Transverse colon (tissue), 4 donors: ENCODE results near the gene TMEM130.

Source experiments
- CTCF ChIP-seq, 5 experiments: fragments of 200-600 bp in 3 of 5; fragments of 450-650 bp in 2 of 5; sonication (generic) in 3 of 5; IDR thresholded peaks; 1 replicate in 2 of 5; 2 replicates in 3 of 5; pipeline ENCODE4 v1.5.1; 2016 to 2017; ENCODE audit warnings: antibody characterized with exemption in 5 of 5, inconsistent platforms in 3 of 5, mild to moderate bottlenecking in 2 of 5, moderate library complexity in 1 of 5
- POLR2A ChIP-seq: fragments of 450-650 bp; IDR thresholded peaks from one replicate; pipeline ENCODE4 v1.6.1; 2016; ENCODE audit warnings: antibody characterized with exemption, mild to moderate bottlenecking, moderate library complexity
- POLR2AphosphoS5 ChIP-seq, 3 donors: sonication (generic); formaldehyde crosslinking; IDR thresholded peaks; one replicate each; pipeline ENCODE4 v1.6.1; 2016; ENCODE audit warnings: antibody characterized with exemption in 3 of 3

GRCh38 chr7:98797150-98797549 is 72.7 kb downstream of the TMEM130 start:
- TF ChIP-seq CTCF (IDR thresholded peaks at IDR 0.05): no peak
- no peak for TF ChIP-seq POLR2AphosphoS5 (IDR thresholded peaks at IDR 0.05)
- TF ChIP-seq POLR2A: no peak
